ENCODE measurements around the gene PITPNM3. TPM values are rescaled to one million over a fixed set of nuclear protein-coding genes. Genes with fewer than 3 reads are reported as not detected.

Gene PITPNM3
- total and polyA plus RNA-seq, 2 of the 8 experiments (the other 6 are each of a cell fraction or from before 2014, with no cell fraction given) = 1.7 to 3.1 TPM

DNA sequence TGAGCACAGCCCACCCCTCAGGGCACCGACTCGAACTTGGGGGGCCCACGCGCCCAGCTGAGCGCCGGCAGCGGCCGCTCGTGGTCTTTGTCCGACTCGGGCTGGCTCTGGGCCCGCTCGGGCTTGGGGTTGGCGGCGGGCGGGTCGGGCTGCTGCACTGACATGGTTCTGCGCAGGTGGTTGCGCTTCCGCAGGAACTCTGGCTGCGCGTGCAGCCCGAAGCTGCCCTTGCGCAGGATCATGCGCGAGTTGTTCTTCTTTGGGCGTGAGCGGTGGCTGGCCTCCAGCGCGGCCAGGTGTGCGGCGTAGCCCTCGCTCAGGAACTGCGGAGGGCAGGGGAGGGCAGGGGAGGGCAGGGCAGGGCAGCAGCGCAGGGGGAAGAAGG, 101.0 kb downstream of the PITPNM3 start (continued):
- TF ChIP-seq MAX (IDR thresholded peaks at IDR 0.05) (peak; percentile 80), CREB1 (IDR thresholded peaks at IDR 0.05) (0 out of 2 replicates have a peak, but pooled peaks have one; percentile 4), TAF7 (optimal IDR thresholded peaks at IDR 0.05; ENCODE audit: borderline replicate concordance, low read depth, low read length) (peak; percentile 51)
